OCI-LY1 (cell line): ENCODE measurements around the gene EBF4.

ENCODE experiments used
- H2AFZ ChIP-seq: fragments of 200-600 bp; sonication (generic), shearing (Covaris generic); 2 replicates; pipeline ENCODE4 v1.6.0; 2014; ENCODE audit warnings: antibody characterized with exemption, mild to moderate bottlenecking, low read length
- H3F3A ChIP-seq: fragments of 200-600 bp; sonication (generic), shearing (Covaris generic); 2 replicates; pipeline ENCODE4 v1.6.0; 2014; ENCODE audit warnings: mild to moderate bottlenecking, antibody characterized with exemption, low read length, moderate library complexity; ENCODE audit not compliant: insufficient read depth
- H3K27ac ChIP-seq: fragments of 200-600 bp; sonication (generic); 2 replicates; pipeline ENCODE4 v1.5.1; 2014; ENCODE audit warnings: low read length, mixed run types, mild to moderate bottlenecking, low read depth; ENCODE audit not compliant: poor library complexity, severe bottlenecking
- H3K27me3 ChIP-seq: fragments of 200-600 bp; sonication (generic); 2 replicates; pipeline ENCODE4 v1.6.0; 2014; ENCODE audit warnings: antibody characterized with exemption, mild to moderate bottlenecking, low read length, moderate library complexity; ENCODE audit not compliant: insufficient read depth
- H3K36me3 ChIP-seq: fragments of 200-600 bp; sonication (generic); 2 replicates; pipeline ENCODE4 v1.6.1; 2014; ENCODE audit warnings: mild to moderate bottlenecking, antibody characterized with exemption, low read length, moderate library complexity, mixed read lengths; ENCODE audit not compliant: insufficient read depth
- H3K4me1 ChIP-seq: fragments of 200-600 bp; sonication (generic); 2 replicates; pipeline ENCODE4 v1.5.1; 2014; ENCODE audit warnings: mild to moderate bottlenecking, low read length, moderate library complexity; ENCODE audit not compliant: insufficient read depth, severe bottlenecking
- H3K4me2 ChIP-seq: fragments of 200-600 bp; sonication (generic), shearing (Covaris generic); 2 replicates; pipeline ENCODE4 v1.6.1; 2014; ENCODE audit warnings: low read length
- H3K4me3 ChIP-seq: fragments of 200-600 bp; sonication (generic); 2 replicates; pipeline ENCODE4 v1.5.1; 2014; ENCODE audit warnings: low read length, low read depth, mild to moderate bottlenecking, mixed read lengths; ENCODE audit not compliant: poor library complexity, severe bottlenecking
- H3K79me2 ChIP-seq: fragments of 200-600 bp; shearing (Covaris generic); 2 replicates; pipeline ENCODE4 v1.6.1; 2016; ENCODE audit warnings: mixed run types, low read length, mixed read lengths; ENCODE audit not compliant: insufficient read depth
- H3K9ac ChIP-seq: fragments of 200-600 bp; sonication (generic), shearing (Covaris generic); 2 replicates; pipeline ENCODE4 v1.6.1; 2014; ENCODE audit warnings: mild to moderate bottlenecking, low read length, mixed read lengths
- H3K9me2 ChIP-seq: fragments of 200-600 bp; sonication (generic), shearing (Covaris generic); 2 replicates; pipeline ENCODE4 v1.6.1; 2014; ENCODE audit warnings: low read depth, mild to moderate bottlenecking, low read length, mixed read lengths
- H3K9me3 ChIP-seq: fragments of 200-600 bp; shearing (Covaris generic); 2 replicates; pipeline ENCODE4 v1.6.1; 2014; ENCODE audit warnings: low read length, mixed read lengths
- H4K20me1 ChIP-seq: fragments of 200-600 bp; sonication (generic), shearing (Covaris generic); 2 replicates; pipeline ENCODE4 v1.6.0; 2016; ENCODE audit warnings: mild to moderate bottlenecking, low read length; ENCODE audit not compliant: insufficient read depth
- CTCF ChIP-seq: fragments of 200-600 bp; sonication (generic), shearing (Covaris generic); IDR thresholded peaks from 2 replicates; pipeline ENCODE4 v1.5.1; 2017; ENCODE audit warnings: mild to moderate bottlenecking, antibody characterized with exemption, low read length, moderate library complexity, mixed read lengths
- EZH2 ChIP-seq: fragments of 200-600 bp; sonication (generic), shearing (Covaris generic); IDR thresholded peaks from 2 replicates; pipeline ENCODE4 v1.8.0; 2017; ENCODE audit warnings: borderline replicate concordance, mixed run types, mild to moderate bottlenecking, antibody characterized with exemption, low read length, moderate library complexity, mixed read lengths

The EBF4 gene

GRCh38 chr20:2741463-2741862 lies 48.9 kb downstream of the EBF4 start:
- Histone ChIP-seq H3K4me2 (no peak overlapping the region), H3K4me1 (no peaks in the 10 kb centered on the region), H3F3A (no peaks in the 10 kb centered on the region), H4K20me1 (no peaks in the 10 kb centered on the region), H3K9me2 (no peaks in the 10 kb centered on the region), H3K9ac (no peak overlapping the region), H3K36me3 (no peaks in the 10 kb centered on the region), H2AFZ (no peak overlapping the region), H3K27ac (no peak overlapping the region), H3K27me3 (no peaks in the 10 kb centered on the region), H3K9me3 (no peaks in the 10 kb centered on the region), H3K4me3 (no peak overlapping the region), H3K79me2 (no peaks in the 10 kb centered on the region)
- TF ChIP-seq CTCF (no peak), EZH2 (no peak)

GRCh38 chr20:2741881-2742280 lies 49.3 kb downstream of the EBF4 start:
- H3K4me1 ChIP-seq, result no peaks in the 10 kb centered on the region
- no peak overlapping the region for H2AFZ ChIP-seq
- TF ChIP-seq EZH2 (no peak), CTCF (no peak)
- H3K27me3 ChIP-seq, result no peaks in the 10 kb centered on the region
- no peak overlapping the region for H3K4me3 ChIP-seq
- no peaks in the 10 kb centered on the region for H3K9me3 ChIP-seq
- no peaks in the 10 kb centered on the region for H4K20me1 ChIP-seq
- no peaks in the 10 kb centered on the region for H3K79me2 ChIP-seq
- no peak overlapping the region for H3K9ac ChIP-seq
- H3K9me2 ChIP-seq, result no peaks in the 10 kb centered on the region
- H3K4me2 ChIP-seq, result no peak overlapping the region
- no peak overlapping the region for H3K27ac ChIP-seq
- H3F3A ChIP-seq, result no peaks in the 10 kb centered on the region
- H3K36me3 ChIP-seq, result no peaks in the 10 kb centered on the region

- H4K20me1 ChIP-seq, result no peaks in the 10 kb centered on the region
- no peaks in the 10 kb centered on the region for H3K9me2 ChIP-seq
- H2AFZ ChIP-seq, result no peak overlapping the region
- H3K27me3 ChIP-seq, result no peaks in the 10 kb centered on the region
- no peaks in the 10 kb centered on the region for H3K36me3 ChIP-seq
- no peak overlapping the region for H3K9ac ChIP-seq
- no peak overlapping the region for H3K27ac ChIP-seq
- no peaks in the 10 kb centered on the region for H3K9me3 ChIP-seq
- H3K4me2 ChIP-seq, result no peak overlapping the region
- no peak overlapping the region for H3K4me3 ChIP-seq
- H3F3A ChIP-seq, result no peaks in the 10 kb centered on the region
- no peaks in the 10 kb centered on the region for H3K79me2 ChIP-seq
- TF ChIP-seq EZH2 (no peak), CTCF (no peak)
- H3K4me1 ChIP-seq, result no peaks in the 10 kb centered on the region
Measured at GRCh38 chr20:2742431-2742830, 49.9 kb downstream of the EBF4 start.
